ENCODE data around the gene TRHDE. TPM values are rescaled to one million over a fixed set of nuclear protein-coding genes. Genes with fewer than 3 reads are reported as not detected.

The TRHDE gene
- polyA plus RNA-seq, 1 donor from 2014 or later = 20.6 TPM

- Histone ChIP-seq H3F3A (ENCODE audit: insufficient read depth, low read length, poor library complexity, severe bottlenecking) (no peaks in the 10 kb centered on the region), H3K9ac (ENCODE audit: low read length) (no peak overlapping the region), H3K4me3 (ENCODE audit: low read length) (no peak overlapping the region), H4K20me1 (ENCODE audit: insufficient read depth) (no peaks in the 10 kb centered on the region), H3K9me3 (ENCODE audit: low read length) (no peaks in the 10 kb centered on the region), H3K4me2 (ENCODE audit: low read length) (no peak overlapping the region), H3K27ac (ENCODE audit: low read length) (no peak overlapping the region), H3K79me2 (replicated peaks; ENCODE audit: insufficient read depth, low read length) (no peaks in the 10 kb centered on the region), H3K36me3 (ENCODE audit: insufficient read depth, low read length) (no peaks in the 10 kb centered on the region), H3K9me2 (ENCODE audit: insufficient read depth, low read length) (no peaks in the 10 kb centered on the region), H2AFZ (ENCODE audit: low read depth, low read length) (no peak overlapping the region), H3K27me3 (ENCODE audit: insufficient read depth, low read depth, low read length) (no peaks in the 10 kb centered on the region)
- TF ChIP-seq REST (IDR thresholded peaks at IDR 0.05; ENCODE audit: borderline replicate concordance) (no peak), MXI1 (conservative IDR thresholded peaks at IDR 0.05; ENCODE audit: poor library complexity, severe bottlenecking) (no peak), EZH2 (IDR thresholded peaks at IDR 0.05; ENCODE audit: borderline replicate concordance, insufficient read depth, low read length, poor library complexity, severe bottlenecking) (no peak), CTCF (IDR thresholded peaks at IDR 0.05; ENCODE audit: poor library complexity, severe bottlenecking) (no peak), SMC3 (conservative IDR thresholded peaks at IDR 0.05; ENCODE audit: poor library complexity) (no peak), RAD21 (conservative IDR thresholded peaks at IDR 0.05) (no peak), EP300 (conservative IDR thresholded peaks at IDR 0.05; ENCODE audit: poor library complexity, severe bottlenecking) (no peak), POLR2AphosphoS5 (IDR thresholded peaks at IDR 0.05) (no peak), TAF1 (IDR thresholded peaks at IDR 0.05; ENCODE audit: low read depth) (no peak)
These were observed 405.0 kb downstream of the TRHDE start for GRCh38 chr12:72677139-72677538.

- Histone ChIP-seq H4K20me1 (ENCODE audit: insufficient read depth) (no peaks in the 10 kb centered on the region), H2AFZ (ENCODE audit: low read depth, low read length) (no peak overlapping the region), H3K4me3 (ENCODE audit: low read length) (no peak overlapping the region), H3K36me3 (ENCODE audit: insufficient read depth, low read length) (no peaks in the 10 kb centered on the region), H3K9me3 (ENCODE audit: low read length) (no peaks in the 10 kb centered on the region), H3K79me2 (replicated peaks; ENCODE audit: insufficient read depth, low read length) (no peaks in the 10 kb centered on the region), H3K27ac (ENCODE audit: low read length) (no peak overlapping the region), H3K27me3 (ENCODE audit: insufficient read depth, low read depth, low read length) (no peaks in the 10 kb centered on the region), H3K9ac (ENCODE audit: low read length) (no peak overlapping the region), H3K4me2 (ENCODE audit: low read length) (no peak overlapping the region), H3F3A (ENCODE audit: insufficient read depth, low read length, poor library complexity, severe bottlenecking) (no peaks in the 10 kb centered on the region), H3K9me2 (ENCODE audit: insufficient read depth, low read length) (no peaks in the 10 kb centered on the region)
- TF ChIP-seq TAF1 (IDR thresholded peaks at IDR 0.05; ENCODE audit: low read depth) = no peak
- no peak for TF ChIP-seq POLR2AphosphoS5 (IDR thresholded peaks at IDR 0.05)
- TF ChIP-seq EZH2 (IDR thresholded peaks at IDR 0.05; ENCODE audit: borderline replicate concordance, insufficient read depth, low read length, poor library complexity, severe bottlenecking) = no peak
- no peak for TF ChIP-seq REST (IDR thresholded peaks at IDR 0.05; ENCODE audit: borderline replicate concordance)
- no peak for TF ChIP-seq RAD21 (conservative IDR thresholded peaks at IDR 0.05)
- no peak for TF ChIP-seq EP300 (conservative IDR thresholded peaks at IDR 0.05; ENCODE audit: poor library complexity, severe bottlenecking)
- no peak for TF ChIP-seq CTCF (IDR thresholded peaks at IDR 0.05; ENCODE audit: poor library complexity, severe bottlenecking)
- no peak for TF ChIP-seq MXI1 (conservative IDR thresholded peaks at IDR 0.05; ENCODE audit: poor library complexity, severe bottlenecking)
- TF ChIP-seq SMC3 (conservative IDR thresholded peaks at IDR 0.05; ENCODE audit: poor library complexity) = no peak
These were observed 405.7 kb downstream of the TRHDE start for GRCh38 chr12:72677846-72678245.
